ENCODE results near the gene ALOX5. TPM values are rescaled to one million over a fixed set of nuclear protein-coding genes. Genes with fewer than 3 reads are reported as not detected.

The ALOX5 gene
- total and polyA plus RNA-seq, 2 experiments from 2014 or later: 3.7 to 5.4 TPM

GRCh38 chr10:45419676-45420025, 45.6 kb downstream of the ALOX5 start:
- H3K4me3 ChIP-seq: peak overlapping the region; percentile 82
- H3K36me3 Mint-ChIP-seq (ENCODE audit: low read depth): peaks cover 4% of the 10 kb centered on the region; the same call in 1 of the 3 replicates
- peak overlapping the region; percentile 96 for H3K4me3 Mint-ChIP-seq
- no peak for DNase-seq (ENCODE audit: low spot score)
- TF ChIP-seq ETS1 (IDR thresholded peaks at IDR 0.05) (no peak), JUNB (IDR thresholded peaks at IDR 0.05; ENCODE audit: unreplicated experiment) (no peak)
- peaks cover 11% of the 10 kb centered on the region for H3K4me1 Mint-ChIP-seq
- ATAC-seq: peak; percentile 54
- no peaks in the 10 kb centered on the region for H3F3A ChIP-seq (replicated peaks; ENCODE audit: low read depth)
- H3K4me1 ChIP-seq (ENCODE audit: insufficient read depth): peaks cover 5% of the 10 kb centered on the region; the same call in 1 of the 2 replicates
- 0 out of 2 replicates have a peak, but pooled peaks cover 9% of the 10 kb centered on the region for H3K27me3 ChIP-seq (ENCODE audit: insufficient read depth)
- H3K9me2 ChIP-seq (ENCODE audit: insufficient read depth): peaks cover 10% of the 10 kb centered on the region; the same call in 1 of the 2 replicates
- no peaks in the 10 kb centered on the region for H3K79me2 ChIP-seq (replicated peaks; ENCODE audit: insufficient read depth)
- H3K4me2 ChIP-seq: peak overlapping the region; percentile 93
- peaks cover under 1% of the 10 kb centered on the region; the same call in 2 of the 3 replicates for H3K9me3 Mint-ChIP-seq
- H2AFZ ChIP-seq: peak overlapping the region; percentile 94
- H3K27me3 Mint-ChIP-seq (ENCODE audit: insufficient read depth, low read depth, poor library complexity): peaks cover 19% of the 10 kb centered on the region
- H3K27ac ChIP-seq (ENCODE audit: low read depth): no peak overlapping the region
- no peaks in the 10 kb centered on the region for H3K36me3 ChIP-seq (ENCODE audit: insufficient read depth)
- H3K27ac Mint-ChIP-seq: peak overlapping the region; percentile 95
- H4K20me1 ChIP-seq (replicated peaks; ENCODE audit: insufficient read depth): no peaks in the 10 kb centered on the region

- no peaks in the 10 kb centered on the region for H4K20me1 ChIP-seq (replicated peaks; ENCODE audit: insufficient read depth)
- no peak overlapping the region for H3K27ac ChIP-seq (ENCODE audit: low read depth)
- no peaks in the 10 kb centered on the region for H3K79me2 ChIP-seq (replicated peaks; ENCODE audit: insufficient read depth)
- H3K4me3 ChIP-seq: no peak overlapping the region
- H3F3A ChIP-seq (replicated peaks; ENCODE audit: low read depth): no peaks in the 10 kb centered on the region
- ATAC-seq: no peak
- H3K36me3 Mint-ChIP-seq (ENCODE audit: low read depth): peaks cover 4% of the 10 kb centered on the region; the same call in 1 of the 3 replicates
- no peaks in the 10 kb centered on the region; the same call in 1 of the 3 replicates for H3K9me3 Mint-ChIP-seq
- H3K36me3 ChIP-seq (ENCODE audit: insufficient read depth): no peaks in the 10 kb centered on the region
- H3K27ac Mint-ChIP-seq: no peak overlapping the region
- peaks cover 19% of the 10 kb centered on the region for H3K27me3 Mint-ChIP-seq (ENCODE audit: insufficient read depth, low read depth, poor library complexity)
- no peak overlapping the region for H3K4me2 ChIP-seq
- DNase-seq (ENCODE audit: low spot score): no peak
- H2AFZ ChIP-seq: no peak overlapping the region
- peaks cover 11% of the 10 kb centered on the region for H3K4me1 Mint-ChIP-seq
- H3K4me1 ChIP-seq (ENCODE audit: insufficient read depth): peaks cover 5% of the 10 kb centered on the region; the same call in 1 of the 2 replicates
- peak overlapping the region; percentile 58; the same call in 2 of the 3 replicates for H3K4me3 Mint-ChIP-seq
- H3K9me2 ChIP-seq (ENCODE audit: insufficient read depth): peaks cover 10% of the 10 kb centered on the region; the same call in 1 of the 2 replicates
- 0 out of 2 replicates have a peak, but pooled peaks cover 9% of the 10 kb centered on the region for H3K27me3 ChIP-seq (ENCODE audit: insufficient read depth)
- TF ChIP-seq ZNF331 (CRISPR knock-in tag; IDR thresholded peaks at IDR 0.05; ENCODE audit: low read depth) (no peak), ETS1 (IDR thresholded peaks at IDR 0.05) (no peak), CTCF (conservative IDR thresholded peaks at IDR 0.05; ENCODE audit: low read depth in 2 of 2) (no peak), REST (IDR thresholded peaks at IDR 0.05; ENCODE audit: unreplicated experiment) (no peak), CREB1 (CRISPR knock-in tag; IDR thresholded peaks at IDR 0.05; ENCODE audit: low read depth) (no peak), EZH2 (IDR thresholded peaks at IDR 0.05; ENCODE audit: low read depth, unreplicated experiment) (no peak), STAT1 (IDR thresholded peaks at IDR 0.05; ENCODE audit: unreplicated experiment) (no peak), ZNF114 (CRISPR knock-in tag; IDR thresholded peaks at IDR 0.05) (no peak), NANOG (IDR thresholded peaks at IDR 0.05; ENCODE audit: borderline replicate concordance) (no peak)
These were observed 46.6 kb downstream of the ALOX5 start for GRCh38 chr10:45420453-45421192.

Measured in GM23338 (cell line).